Mesenteric fat pad (tissue), 1 donor: ENCODE measurements around the gene LEAP2. TPM values are rescaled to one million over a fixed set of nuclear protein-coding genes. Genes with fewer than 3 reads are reported as not detected.
"Not testable (repeated sequence)": the region's sequence is repeated elsewhere in the genome, so short reads cannot be mapped to it uniquely, and the experiment has no call there.

ENCODE experiments used
- DNase-seq: peaks from one replicate; pipeline ENCODE4 v3.0.0-alpha.2; 2020; ENCODE audit warnings: low spot score
- total RNA-seq: library from RNA; stranded (reverse); fragmentation: NEBNext Ultra II Directional; extraction: Animal tissue kit (Norgen Biotek cat#: 25700); gene quantifications from one replicate; pipeline ENCODE4 v1.2.1, GENCODE V29; 2021
- donor health status: DM: yes; HTN: yes; CAD: no.

The LEAP2 gene
- total RNA-seq, 1 donor from 2014 or later = 1.2 TPM

- no peak for DNase-seq
Observed at GRCh38 chr5:132840313-132840712, 33.2 kb upstream of the LEAP2 start.

GRCh38 chr5:132840896-132841295 is 32.6 kb upstream of the LEAP2 start:
- DNase-seq = no peak

GRCh38 chr5:132841305-132841704 is 32.2 kb upstream of the LEAP2 start:
- DNase-seq = no peak

- no peak for DNase-seq
Observed at GRCh38 chr5:132848270-132848669, 25.2 kb upstream of the LEAP2 start.

- DNase-seq = no peak
Observed at GRCh38 chr5:132849347-132849746, 24.1 kb upstream of the LEAP2 start.

GRCh38 chr5:132850066-132850465 is 23.4 kb upstream of the LEAP2 start:
- no peak for DNase-seq

- no peak for DNase-seq
Observed at GRCh38 chr5:132853323-132853722, 20.1 kb upstream of the LEAP2 start.

- no peak for DNase-seq
Observed at GRCh38 chr5:132853790-132854189, 19.7 kb upstream of the LEAP2 start.

- DNase-seq = no peak
Observed at GRCh38 chr5:132854301-132854700, 19.2 kb upstream of the LEAP2 start.

- not testable (repeated sequence) for DNase-seq
Observed at GRCh38 chr5:132854992-132855391, 18.5 kb upstream of the LEAP2 start.

- no peak for DNase-seq
Observed at GRCh38 chr5:132856011-132856410, 17.5 kb upstream of the LEAP2 start.

GRCh38 chr5:132859889-132860437 is 13.5 kb upstream of the LEAP2 start:
- no peak for DNase-seq

- DNase-seq = no peak
Observed at GRCh38 chr5:132860742-132861141, 12.7 kb upstream of the LEAP2 start.

- no peak for DNase-seq
Observed at GRCh38 chr5:132865668-132866341, 7.7 kb upstream of the LEAP2 start.

GRCh38 chr5:132866342-132867045 is 7.0 kb upstream of the LEAP2 start, which contains the start of the genes GDF9 and UQCRQ:
Gene GDF9, minus strand, starts transcription at chr5:132866469. Its CDS starts 1,936 bp downstream, at chr5:132864533.
Gene UQCRQ, plus strand, starts transcription at chr5:132866642. Its CDS starts 240 bp downstream, at chr5:132866882.
- peak; percentile 95 for DNase-seq

GRCh38 chr5:132867046-132867451 is 6.4 kb upstream of the LEAP2 start:
- no peak for DNase-seq

GRCh38 chr5:132868754-132869153 is 4.7 kb upstream of the LEAP2 start:
- no peak for DNase-seq

GRCh38 chr5:132870801-132871200 is 2.7 kb upstream of the LEAP2 start:
- no peak for DNase-seq

GRCh38 chr5:132871459-132872284 is 1.8 kb upstream of the LEAP2 start:
- no peak for DNase-seq

GRCh38 chr5:132872788-132873118 is 715 bp upstream of the LEAP2 start:
- DNase-seq = no peak

GRCh38 chr5:132873930-132874271 is 433 bp downstream of the LEAP2 start:
- no peak for DNase-seq
